Measurements from ENCODE around the gene AGPAT4.

DNA sequence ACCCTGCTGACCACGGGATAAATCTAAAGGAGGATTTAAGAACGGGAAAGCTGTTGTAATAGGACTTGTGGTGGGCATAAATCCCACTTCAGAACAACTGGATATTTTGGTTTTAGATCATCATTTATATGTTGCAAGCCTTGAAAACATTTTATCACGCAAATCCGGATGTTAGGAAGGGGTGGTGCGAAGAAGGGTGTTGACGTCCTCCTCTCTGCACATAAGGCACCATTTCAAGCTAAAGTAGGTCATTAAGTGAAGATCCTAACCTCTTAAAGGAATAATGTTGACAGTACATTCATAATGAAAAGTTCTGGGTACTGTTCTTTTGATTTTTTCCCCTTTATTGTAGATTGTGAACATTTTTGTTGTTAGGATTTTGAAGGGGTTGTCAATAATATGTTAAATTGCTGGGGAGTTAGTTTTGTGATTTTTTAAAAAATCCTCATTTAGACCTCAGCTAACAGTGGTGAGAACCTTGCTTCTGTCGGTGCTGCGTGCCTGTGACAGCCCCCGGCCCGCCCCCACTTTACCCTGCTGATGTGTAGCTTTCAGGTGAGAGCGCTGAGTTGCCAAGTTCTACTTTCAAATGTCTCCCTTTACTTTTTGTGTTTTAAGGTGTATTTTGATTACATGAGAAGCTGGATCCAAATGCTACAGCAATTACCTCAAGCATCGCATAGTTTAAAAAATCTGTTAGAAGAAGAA is 193.4 kb downstream of the AGPAT4 start:
- TF ChIP-seq, protein P1, sequence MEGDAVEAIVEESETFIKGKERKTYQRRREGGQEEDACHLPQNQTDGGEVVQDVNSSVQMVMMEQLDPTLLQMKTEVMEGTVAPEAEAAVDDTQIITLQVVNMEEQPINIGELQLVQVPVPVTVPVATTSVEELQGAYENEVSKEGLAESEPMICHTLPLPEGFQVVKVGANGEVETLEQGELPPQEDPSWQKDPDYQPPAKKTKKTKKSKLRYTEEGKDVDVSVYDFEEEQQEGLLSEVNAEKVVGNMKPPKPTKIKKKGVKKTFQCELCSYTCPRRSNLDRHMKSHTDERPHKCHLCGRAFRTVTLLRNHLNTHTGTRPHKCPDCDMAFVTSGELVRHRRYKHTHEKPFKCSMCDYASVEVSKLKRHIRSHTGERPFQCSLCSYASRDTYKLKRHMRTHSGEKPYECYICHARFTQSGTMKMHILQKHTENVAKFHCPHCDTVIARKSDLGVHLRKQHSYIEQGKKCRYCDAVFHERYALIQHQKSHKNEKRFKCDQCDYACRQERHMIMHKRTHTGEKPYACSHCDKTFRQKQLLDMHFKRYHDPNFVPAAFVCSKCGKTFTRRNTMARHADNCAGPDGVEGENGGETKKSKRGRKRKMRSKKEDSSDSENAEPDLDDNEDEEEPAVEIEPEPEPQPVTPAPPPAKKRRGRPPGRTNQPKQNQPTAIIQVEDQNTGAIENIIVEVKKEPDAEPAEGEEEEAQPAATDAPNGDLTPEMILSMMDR (conservative IDR thresholded peaks at IDR 0.05; ENCODE audit: low read length), result no peak
- TF ChIP-seq EZH2phosphoT487 (IDR thresholded peaks at IDR 0.05; ENCODE audit: borderline replicate concordance), result no peak
